Measurements from ENCODE around the gene PCDHB5.
A peak's percentile ranks its signal among the peaks of the same experiment; 100 is the strongest.
"Not testable (repeated sequence)": the region's sequence is repeated elsewhere in the genome, so short reads cannot be mapped to it uniquely, and the experiment has no call there.

The PCDHB5 gene

GRCh38 chr5:141135030-141135717, at the start of gene PCDHB5:
Gene PCDHB5, plus strand, starts transcription at chr5:141135206. Its CDS starts 229 bp downstream, at chr5:141135435.
- H3K27ac ChIP-seq, result no peak within 1 kb of the TSS
- TF ChIP-seq CTCF (IDR thresholded peaks at IDR 0.05), result peak; percentile 75
- TF ChIP-seq ZFX (IDR thresholded peaks at IDR 0.05; ENCODE audit: borderline replicate concordance), result no peak

- H3K27ac ChIP-seq, result peak within 1 kb of the TSS; percentile 54
- TF ChIP-seq ZFX (IDR thresholded peaks at IDR 0.05; ENCODE audit: borderline replicate concordance) (no peak), CTCF (IDR thresholded peaks at IDR 0.05) (peak; percentile 91)
Measured at GRCh38 chr5:141094481-141095262, 40.3 kb upstream of the PCDHB5 start, which contains the start of gene PCDHB2. Gene PCDHB2, plus strand, starts transcription at chr5:141094615. Its CDS starts 176 bp downstream, at chr5:141094791.

GRCh38 chr5:141095263-141095641, 39.8 kb upstream of the PCDHB5 start:
- no peak for TF ChIP-seq CTCF (IDR thresholded peaks at IDR 0.05)
- no peak for TF ChIP-seq ZFX (IDR thresholded peaks at IDR 0.05; ENCODE audit: borderline replicate concordance)
- peak overlapping the region; percentile 54 for H3K27ac ChIP-seq

GRCh38 chr5:141096181-141096580, 38.8 kb upstream of the PCDHB5 start:
- not testable (repeated sequence) for H3K27ac ChIP-seq

- H3K27ac ChIP-seq, result not testable (repeated sequence)
Measured at GRCh38 chr5:141096586-141096985, 38.4 kb upstream of the PCDHB5 start.

DNA sequence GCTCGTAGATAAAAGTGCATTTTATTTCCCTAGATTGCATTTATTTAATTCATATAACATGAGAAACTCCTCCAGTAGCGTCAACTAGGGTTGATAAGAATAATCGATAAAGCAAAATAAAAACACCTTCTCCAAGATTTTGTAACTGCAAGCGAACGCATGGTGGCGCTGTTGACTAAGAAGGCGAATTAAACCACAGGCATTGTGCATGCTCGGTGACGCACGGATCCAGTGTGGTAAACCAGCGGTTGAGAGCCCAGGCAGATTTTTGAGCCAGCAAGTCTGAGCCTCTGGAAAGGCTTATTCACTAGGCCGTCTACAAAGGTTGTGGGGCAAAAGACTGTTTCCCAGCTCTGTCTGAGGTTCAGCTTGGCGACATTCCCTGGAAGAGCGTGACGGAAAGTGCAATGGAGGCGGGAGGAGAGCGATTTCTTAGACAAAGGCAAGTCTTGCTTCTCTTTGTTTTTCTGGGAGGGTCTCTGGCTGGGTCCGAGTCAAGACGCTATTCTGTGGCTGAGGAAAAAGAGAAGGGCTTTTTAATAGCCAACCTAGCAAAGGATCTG, 34.7 kb upstream of the PCDHB5 start, which contains the start of gene PCDHB3:
Gene PCDHB3 (plus strand): TSS at position 231 of the 563 bp plus-strand sequence. CDS start 177 bp downstream, at position 408.
- no peak for TF ChIP-seq ZFX (IDR thresholded peaks at IDR 0.05; ENCODE audit: borderline replicate concordance)
- TF ChIP-seq CTCF (IDR thresholded peaks at IDR 0.05), result peak; percentile 44
- no peak within 1 kb of the TSS for H3K27ac ChIP-seq

DNA sequence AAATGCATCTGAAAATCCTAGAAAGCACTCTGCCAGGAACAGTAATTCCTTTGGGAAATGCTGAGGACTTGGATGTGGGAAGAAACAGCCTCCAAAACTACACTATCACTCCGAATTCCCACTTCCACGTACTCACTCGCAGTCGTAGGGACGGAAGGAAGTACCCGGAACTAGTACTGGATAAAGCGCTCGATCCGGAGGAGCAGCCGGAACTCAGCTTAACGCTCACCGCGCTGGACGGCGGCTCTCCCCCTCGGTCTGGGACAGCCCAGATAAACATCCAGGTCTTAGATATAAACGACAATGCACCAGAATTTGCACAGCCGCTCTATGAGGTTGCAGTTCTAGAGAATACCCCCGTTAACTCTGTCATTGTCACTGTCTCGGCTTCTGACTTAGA, 33.9 kb upstream of the PCDHB5 start:
- TF ChIP-seq ZFX (IDR thresholded peaks at IDR 0.05; ENCODE audit: borderline replicate concordance) (no peak), CTCF (IDR thresholded peaks at IDR 0.05) (no peak)
- H3K27ac ChIP-seq, result no peak overlapping the region

- not testable (repeated sequence) for H3K27ac ChIP-seq
Measured at GRCh38 chr5:141102070-141102469, 32.9 kb upstream of the PCDHB5 start.

GRCh38 chr5:141102471-141102870, 32.5 kb upstream of the PCDHB5 start:
- H3K27ac ChIP-seq, result not testable (repeated sequence)
